Osteocyte (in vitro differentiated cells): ENCODE data around the gene GEMIN5. TPM values are rescaled to one million over a fixed set of nuclear protein-coding genes. Genes with fewer than 3 reads are reported as not detected.

Experiments used
- DNase-seq: peaks from one replicate; pipeline ENCODE4 v3.0.0; 2021; ENCODE audit warnings: mixed read lengths; ENCODE audit not compliant: unreplicated experiment; ENCODE audit errors: extremely low spot score
- H3K27ac Mint-ChIP-seq: one replicate; pipeline ENCODE4 v1.8.0; 2021; ENCODE audit warnings: mild to moderate bottlenecking, mixed read lengths; ENCODE audit not compliant: unreplicated experiment
- H3K27me3 Mint-ChIP-seq: one replicate; pipeline ENCODE4 v1.8.0; 2021; ENCODE audit warnings: mixed read lengths; ENCODE audit not compliant: unreplicated experiment
- H3K36me3 Mint-ChIP-seq: one replicate; pipeline ENCODE4 v1.8.0; 2021; ENCODE audit warnings: mixed read lengths; ENCODE audit not compliant: unreplicated experiment
- H3K4me1 Mint-ChIP-seq: one replicate; pipeline ENCODE4 v1.8.0; 2021; ENCODE audit warnings: mixed read lengths; ENCODE audit not compliant: unreplicated experiment
- H3K4me3 Mint-ChIP-seq: one replicate; pipeline ENCODE4 v1.8.0; 2021; ENCODE audit warnings: mild to moderate bottlenecking, moderate library complexity, mixed read lengths; ENCODE audit not compliant: unreplicated experiment
- H3K9me3 Mint-ChIP-seq: one replicate; pipeline ENCODE4 v1.8.0; 2021; ENCODE audit warnings: mixed read lengths; ENCODE audit not compliant: unreplicated experiment
- CTCF ChIP-seq: fragments of 200-600 bp; sonication (generic); IDR thresholded peaks from 2 replicates; pipeline ENCODE4 v1.5.0; 2021; ENCODE audit warnings: antibody characterized with exemption, mild to moderate bottlenecking, moderate library complexity
- total RNA-seq: library from RNA; stranded (reverse); gene quantifications from 2 replicates; pipeline ENCODE4 v1.2.1, GENCODE V29; 2021

The GEMIN5 gene
- total RNA-seq, 1 donor from 2014 or later, result 17.6 TPM

GRCh38 chr5:154849264-154849785, 88.7 kb downstream of the GEMIN5 start:
- H3K4me3 Mint-ChIP-seq, result peak overlapping the region; percentile 90
- H3K9me3 Mint-ChIP-seq, result no peaks in the 10 kb centered on the region
- peak overlapping the region; percentile 88 for H3K27ac Mint-ChIP-seq
- no peak for DNase-seq
- H3K27me3 Mint-ChIP-seq, result no peaks in the 10 kb centered on the region
- peaks cover 5% of the 10 kb centered on the region for H3K36me3 Mint-ChIP-seq
- peaks cover 30% of the 10 kb centered on the region for H3K4me1 Mint-ChIP-seq
- no peak for TF ChIP-seq CTCF

GRCh38 chr5:154844809-154845208, 93.2 kb downstream of the GEMIN5 start:
- Mint-ChIP-seq H3K9me3 (no peaks in the 10 kb centered on the region), H3K27me3 (no peaks in the 10 kb centered on the region), H3K36me3 (peaks cover 10% of the 10 kb centered on the region), H3K4me1 (peaks cover 12% of the 10 kb centered on the region), H3K4me3 (no peak overlapping the region), H3K27ac (no peak overlapping the region)
- TF ChIP-seq CTCF, result no peak
- DNase-seq, result no peak

GRCh38 chr5:154842689-154843530, 95.1 kb downstream of the GEMIN5 start:
- Mint-ChIP-seq H3K36me3 (peaks cover 14% of the 10 kb centered on the region), H3K9me3 (no peaks in the 10 kb centered on the region), H3K4me3 (no peak overlapping the region), H3K4me1 (peaks cover 4% of the 10 kb centered on the region), H3K27ac (no peak overlapping the region), H3K27me3 (no peaks in the 10 kb centered on the region)
- no peak for DNase-seq
- no peak for TF ChIP-seq CTCF

GRCh38 chr5:154841273-154841661, 96.7 kb downstream of the GEMIN5 start:
- Mint-ChIP-seq H3K4me3 (no peak overlapping the region), H3K36me3 (peaks cover 24% of the 10 kb centered on the region), H3K9me3 (no peaks in the 10 kb centered on the region), H3K4me1 (peaks cover under 1% of the 10 kb centered on the region), H3K27me3 (no peaks in the 10 kb centered on the region), H3K27ac (no peak overlapping the region)
- no peak for TF ChIP-seq CTCF
- no peak for DNase-seq

- no peak overlapping the region for H3K27ac Mint-ChIP-seq
Observed at GRCh38 chr5:154840435-154841272, 97.4 kb downstream of the GEMIN5 start.

More at GRCh38 chr5:154840435-154841272, 97.4 kb downstream of the GEMIN5 start:
- H3K9me3 Mint-ChIP-seq, result no peaks in the 10 kb centered on the region
- TF ChIP-seq CTCF, result no peak
- peaks cover 6% of the 10 kb centered on the region for H3K4me1 Mint-ChIP-seq
- H3K36me3 Mint-ChIP-seq, result peaks cover 24% of the 10 kb centered on the region
- DNase-seq, result no peak
- no peaks in the 10 kb centered on the region for H3K27me3 Mint-ChIP-seq
- H3K4me3 Mint-ChIP-seq, result no peak overlapping the region
